Natural killer cell (primary cell): ENCODE results near the gene UMOD. TPM values are rescaled to one million over a fixed set of nuclear protein-coding genes. Genes with fewer than 3 reads are reported as not detected.

ENCODE experiments used
- ATAC-seq, 3 donors: fragments of 150-1000 bp in 2 of 3; fragments of 200-7000 bp in 1 of 3; cut with Tn5 transposase; 1 replicate in 1 of 3; 2 replicates in 2 of 3; pipeline ENCODE4 v1.10.0; 2021; ENCODE audit warnings: mild to moderate bottlenecking in 2 of 3, moderate library complexity in 2 of 3
- DNase-seq, 2 donors: peaks; one replicate each; pipeline versions ENCODE4 v3.0.0 to v3.0.0-alpha.2; 2013 to 2021; ENCODE audit warnings: mixed read lengths in 1 of 2
- H3K27ac ChIP-seq: one replicate; pipeline ENCODE4 v1.5.1; 2013; ENCODE audit warnings: mild to moderate bottlenecking, low read length
- H3K27me3 ChIP-seq: one replicate; pipeline ENCODE4 v1.6.1; 2013; ENCODE audit warnings: low read length; ENCODE audit not compliant: control insufficient read depth, insufficient read depth
- H3K36me3 ChIP-seq: one replicate; pipeline ENCODE4 v1.6.1; 2013; ENCODE audit warnings: low read length; ENCODE audit not compliant: control insufficient read depth, insufficient read depth
- H3K4me1 ChIP-seq: one replicate; pipeline ENCODE4 v1.6.1; 2013; ENCODE audit warnings: low read length; ENCODE audit not compliant: control insufficient read depth, insufficient read depth
- H3K4me3 ChIP-seq: one replicate; pipeline ENCODE4 v1.5.1; 2013; ENCODE audit warnings: low read length
- H3K9me3 ChIP-seq: one replicate; pipeline ENCODE4 v1.6.1; 2013; ENCODE audit warnings: low read length; ENCODE audit not compliant: control insufficient read depth, insufficient read depth
- H3K27ac Mint-ChIP-seq, 2 donors: one replicate each; pipeline ENCODE4 v1.8.0; 2022; ENCODE audit warnings: mild to moderate bottlenecking in 2 of 2, mixed read lengths in 2 of 2, moderate library complexity in 1 of 2
- H3K27me3 Mint-ChIP-seq, 2 donors: one replicate each; pipeline ENCODE4 v1.8.0; 2022; ENCODE audit warnings: low read depth in 2 of 2, mixed read lengths in 2 of 2
- H3K36me3 Mint-ChIP-seq: one replicate; pipeline ENCODE4 v1.8.0; 2022; ENCODE audit warnings: mixed read lengths
- H3K4me1 Mint-ChIP-seq, 2 donors: one replicate each; pipeline ENCODE4 v1.8.0; 2022; ENCODE audit warnings: mixed read lengths in 2 of 2
- H3K4me3 Mint-ChIP-seq: one replicate; pipeline ENCODE4 v1.8.0; 2022; ENCODE audit warnings: mild to moderate bottlenecking, moderate library complexity, mixed read lengths
- H3K9me3 Mint-ChIP-seq, 2 donors: one replicate each; pipeline ENCODE4 v1.8.0; 2022; ENCODE audit warnings: mixed read lengths in 2 of 2
- WGBS: methylation state at CpG from one replicate; pipeline ENCODE4 v1.1.7; 2013; ENCODE audit warnings: missing lambda C conversion rate; ENCODE audit not compliant: insufficient coverage; 5-methylcytosine and 5-hydroxymethylcytosine counted together
- intact Hi-C: fragments of 100-400 bp; cut with micrococcal nuclease; formaldehyde crosslinking; loops from one replicate; pipeline ENCODE4 v1.14.2; 2022
- total RNA-seq, 4 donors: library from RNA; stranded (reverse); fragments of 120-200 nt in 1 of 4; gene quantifications; one replicate each; pipeline versions ENCODE4 v1.2.3 to v1.2.4, GENCODE V29; 2013 to 2022
- TF ChIP-seq, protein P1 (sequence below): fragments of 200-600 bp; IDR thresholded peaks from one replicate; pipeline ENCODE4 v1.8.0; 2022; ENCODE audit warnings: antibody characterized with exemption

The UMOD gene
- total RNA-seq, 3 donors from 2014 or later (not counting 1 experiment from before 2014, with no cell fraction given): not detected

DNA sequence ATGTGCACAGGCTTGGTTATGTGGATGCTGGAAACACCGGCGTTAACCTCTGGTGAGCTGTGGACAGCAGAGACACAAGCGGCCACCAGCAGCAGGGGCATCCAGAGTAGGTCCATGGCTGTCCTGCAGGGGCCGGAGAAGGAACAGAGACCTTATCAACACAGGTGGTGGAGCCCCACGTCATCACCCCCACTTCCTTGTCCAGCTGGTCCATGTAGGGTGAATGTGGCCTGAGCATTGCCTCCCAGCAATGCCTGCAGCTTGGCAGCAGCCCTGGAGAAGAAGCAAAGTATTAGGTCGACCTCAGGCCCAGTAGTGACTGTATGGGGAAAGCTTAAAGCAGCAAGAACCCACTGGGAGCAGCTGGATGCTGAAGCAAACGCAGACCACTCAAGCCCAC lies 46.7 kb upstream of the UMOD start:
- no peak overlapping the region for H3K4me3 ChIP-seq
- no peaks in the 10 kb centered on the region for H3K9me3 ChIP-seq
- TF ChIP-seq, protein P1, sequence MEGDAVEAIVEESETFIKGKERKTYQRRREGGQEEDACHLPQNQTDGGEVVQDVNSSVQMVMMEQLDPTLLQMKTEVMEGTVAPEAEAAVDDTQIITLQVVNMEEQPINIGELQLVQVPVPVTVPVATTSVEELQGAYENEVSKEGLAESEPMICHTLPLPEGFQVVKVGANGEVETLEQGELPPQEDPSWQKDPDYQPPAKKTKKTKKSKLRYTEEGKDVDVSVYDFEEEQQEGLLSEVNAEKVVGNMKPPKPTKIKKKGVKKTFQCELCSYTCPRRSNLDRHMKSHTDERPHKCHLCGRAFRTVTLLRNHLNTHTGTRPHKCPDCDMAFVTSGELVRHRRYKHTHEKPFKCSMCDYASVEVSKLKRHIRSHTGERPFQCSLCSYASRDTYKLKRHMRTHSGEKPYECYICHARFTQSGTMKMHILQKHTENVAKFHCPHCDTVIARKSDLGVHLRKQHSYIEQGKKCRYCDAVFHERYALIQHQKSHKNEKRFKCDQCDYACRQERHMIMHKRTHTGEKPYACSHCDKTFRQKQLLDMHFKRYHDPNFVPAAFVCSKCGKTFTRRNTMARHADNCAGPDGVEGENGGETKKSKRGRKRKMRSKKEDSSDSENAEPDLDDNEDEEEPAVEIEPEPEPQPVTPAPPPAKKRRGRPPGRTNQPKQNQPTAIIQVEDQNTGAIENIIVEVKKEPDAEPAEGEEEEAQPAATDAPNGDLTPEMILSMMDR: no peak
- no peaks in the 10 kb centered on the region for H3K36me3 Mint-ChIP-seq
- no peaks in the 10 kb centered on the region for H3K9me3 Mint-ChIP-seq
- H3K27me3 Mint-ChIP-seq: no peaks in the 10 kb centered on the region
- intact Hi-C loops: no loop called here
- H3K4me1 ChIP-seq: no peaks in the 10 kb centered on the region
- H3K4me3 Mint-ChIP-seq: no peak overlapping the region
- no peak overlapping the region for H3K27ac ChIP-seq
- no peaks in the 10 kb centered on the region for H3K4me1 Mint-ChIP-seq
- H3K27ac Mint-ChIP-seq: no peak overlapping the region
- DNase-seq (no peak), ATAC-seq (no peak)
- no peaks in the 10 kb centered on the region for H3K36me3 ChIP-seq
- WGBS: 64% methylated on average over 7 of the region's 7 CpGs
- no peaks in the 10 kb centered on the region for H3K27me3 ChIP-seq

DNA sequence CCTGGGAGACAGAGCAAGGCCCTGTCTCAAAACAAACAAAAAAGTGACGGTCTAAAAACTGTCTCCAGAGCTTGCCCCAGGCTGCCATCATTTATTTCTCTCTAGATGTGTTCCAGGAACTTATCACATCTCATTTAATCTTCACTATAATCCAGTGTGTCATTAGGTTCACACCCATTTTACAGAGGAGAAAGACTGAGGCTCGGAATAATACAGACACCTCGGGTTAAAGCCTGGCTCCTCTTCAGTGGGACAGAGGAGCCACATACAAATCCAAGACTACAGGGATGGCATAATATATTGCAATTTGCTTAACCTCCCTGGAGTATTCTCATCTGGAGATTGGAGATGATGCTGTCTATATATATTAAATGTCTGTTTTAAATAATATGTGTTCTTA lies 46.1 kb upstream of the UMOD start:
- intact Hi-C loops: no loop called here

DNA sequence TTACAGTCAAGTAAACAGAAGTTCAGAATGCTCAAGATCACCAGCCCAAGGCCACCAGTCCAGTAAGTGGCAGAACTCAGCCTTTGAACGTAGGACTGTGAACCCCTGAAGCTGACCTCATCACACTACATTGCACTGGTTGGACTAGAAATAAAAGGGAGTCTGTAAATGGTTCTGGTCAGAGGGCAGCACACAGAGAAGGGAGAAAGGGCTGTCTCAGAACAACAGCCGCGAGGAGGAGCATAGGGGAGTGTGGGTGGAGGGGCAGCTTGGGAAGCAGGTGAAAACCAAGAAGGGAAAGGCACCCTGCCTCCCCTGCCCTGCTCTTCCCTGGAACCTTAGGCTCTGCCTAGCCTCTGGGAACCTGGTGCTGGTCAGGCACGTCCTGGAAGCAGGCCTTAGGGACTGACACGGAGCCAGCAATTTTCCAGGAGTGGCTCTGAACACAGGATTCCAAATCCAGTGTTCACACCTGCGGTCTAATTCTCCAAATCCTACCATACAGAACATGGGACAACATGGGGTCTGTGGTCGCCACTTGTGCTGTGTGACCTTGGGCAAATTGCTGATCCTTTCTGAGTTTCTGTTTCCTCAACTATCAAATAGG lies 45.1 kb upstream of the UMOD start:
- TF ChIP-seq, protein P1: no peak
- intact Hi-C loops: no loop called here
- no peaks in the 10 kb centered on the region for H3K27me3 Mint-ChIP-seq

More for the DNA sequence above, 46.1 kb upstream of the UMOD start:
- no peaks in the 10 kb centered on the region for H3K9me3 ChIP-seq
- H3K36me3 Mint-ChIP-seq: no peaks in the 10 kb centered on the region
- H3K9me3 Mint-ChIP-seq: no peaks in the 10 kb centered on the region
- H3K36me3 ChIP-seq: no peaks in the 10 kb centered on the region
- H3K27me3 Mint-ChIP-seq: no peaks in the 10 kb centered on the region
- TF ChIP-seq, protein P1: no peak
- ATAC-seq (no peak), DNase-seq (no peak)
- H3K27ac ChIP-seq: no peak overlapping the region
- H3K27me3 ChIP-seq: no peaks in the 10 kb centered on the region
- no peaks in the 10 kb centered on the region for H3K4me1 ChIP-seq
- no peak overlapping the region for H3K4me3 Mint-ChIP-seq
- 89% methylated on average over 3 of the region's 3 CpGs for WGBS
- H3K27ac Mint-ChIP-seq: no peak overlapping the region
- H3K4me1 Mint-ChIP-seq: no peaks in the 10 kb centered on the region
- no peak overlapping the region for H3K4me3 ChIP-seq

More for the DNA sequence above, 45.1 kb upstream of the UMOD start:
- H3K4me1 Mint-ChIP-seq: no peaks in the 10 kb centered on the region
- no peaks in the 10 kb centered on the region for H3K36me3 Mint-ChIP-seq
- Histone ChIP-seq H3K27me3 (no peaks in the 10 kb centered on the region), H3K36me3 (no peaks in the 10 kb centered on the region), H3K4me1 (no peaks in the 10 kb centered on the region), H3K27ac (no peak overlapping the region), H3K4me3 (no peak overlapping the region), H3K9me3 (no peaks in the 10 kb centered on the region)
- no peaks in the 10 kb centered on the region for H3K9me3 Mint-ChIP-seq
- no peak for ATAC-seq
- 81% methylated on average over 7 of the region's 7 CpGs for WGBS
- no peak for DNase-seq
- H3K4me3 Mint-ChIP-seq: no peak overlapping the region
- no peak overlapping the region for H3K27ac Mint-ChIP-seq
